ENCODE data around the gene C1orf159.

The C1orf159 gene

GRCh38 chr1:1044455-1045078 is 71.3 kb downstream of the C1orf159 start:
- TF ChIP-seq CTCF (IDR thresholded peaks at IDR 0.05; ENCODE audit: borderline replicate concordance, insufficient read depth, low read depth, low read length): no peak
- H3K4me3 ChIP-seq (ENCODE audit: low read depth, low read length): no peak overlapping the region

GRCh38 chr1:1043921-1044320 is 72.0 kb downstream of the C1orf159 start:
- H3K4me3 ChIP-seq (ENCODE audit: low read depth, low read length): no peak overlapping the region
- TF ChIP-seq CTCF (IDR thresholded peaks at IDR 0.05; ENCODE audit: borderline replicate concordance, insufficient read depth, low read depth, low read length): no peak

GRCh38 chr1:1043411-1043810 is 72.5 kb downstream of the C1orf159 start:
- TF ChIP-seq CTCF (IDR thresholded peaks at IDR 0.05; ENCODE audit: borderline replicate concordance, insufficient read depth, low read depth, low read length): no peak
- no peak overlapping the region for H3K4me3 ChIP-seq (ENCODE audit: low read depth, low read length)

- no peak for TF ChIP-seq CTCF (IDR thresholded peaks at IDR 0.05; ENCODE audit: borderline replicate concordance, insufficient read depth, low read depth, low read length)
- no peak overlapping the region for H3K4me3 ChIP-seq (ENCODE audit: low read depth, low read length)
Measured at GRCh38 chr1:1042835-1043234, 73.1 kb downstream of the C1orf159 start.

- no peak overlapping the region for H3K4me3 ChIP-seq (ENCODE audit: low read depth, low read length)
- no peak for TF ChIP-seq CTCF (IDR thresholded peaks at IDR 0.05; ENCODE audit: borderline replicate concordance, insufficient read depth, low read depth, low read length)
Measured at GRCh38 chr1:1041873-1042272, 74.0 kb downstream of the C1orf159 start.

GRCh38 chr1:1041092-1041523 is 74.8 kb downstream of the C1orf159 start:
- TF ChIP-seq CTCF (IDR thresholded peaks at IDR 0.05; ENCODE audit: borderline replicate concordance, insufficient read depth, low read depth, low read length): no peak
- no peak overlapping the region for H3K4me3 ChIP-seq (ENCODE audit: low read depth, low read length)

Measured in GM12875 (cell line).